Spleen (tissue), 11 donors: ENCODE measurements around the gene PAPPA. TPM values are rescaled to one million over a fixed set of nuclear protein-coding genes. Genes with fewer than 3 reads are reported as not detected.

Experiments used
- DNase-seq: peaks from one replicate; pipeline ENCODE4 v3.0.0-alpha.2; 2020
- H3K27ac ChIP-seq, 8 donors: fragments of 200-600 bp; sonication (generic) in 7 of 8; 1 replicate in 4 of 8; 2 replicates in 4 of 8; pipeline versions ENCODE4 v1.5.0 to v1.8.0; 2016 to 2021; ENCODE audit warnings: inconsistent platforms in 4 of 8, mild to moderate bottlenecking in 4 of 8, moderate library complexity in 1 of 8
- H3K27me3 ChIP-seq, 7 donors: fragments of 200-600 bp; sonication (generic) in 6 of 7; replicated peaks in 1 of 7; 1 replicate in 4 of 7; 2 replicates in 3 of 7; pipeline versions ENCODE4 v1.5.0 to v1.8.0; 2016 to 2021; ENCODE audit warnings: inconsistent platforms in 3 of 7, mild to moderate bottlenecking in 1 of 7
- H3K36me3 ChIP-seq, 6 donors: fragments of 200-600 bp; sonication (generic) in 5 of 6; 1 replicate in 4 of 6; 2 replicates in 2 of 6; pipeline versions ENCODE4 v1.5.0 to v1.8.0; 2016 to 2021; ENCODE audit warnings: inconsistent platforms in 2 of 6
- H3K4me1 ChIP-seq, 6 donors: fragments of 200-600 bp; sonication (generic) in 5 of 6; 1 replicate in 3 of 6; 2 replicates in 3 of 6; pipeline versions ENCODE4 v1.5.0 to v1.8.0; 2016 to 2021; ENCODE audit warnings: inconsistent platforms in 3 of 6
- H3K4me3 ChIP-seq, 8 donors: fragments of 200-600 bp; sonication (generic) in 7 of 8; 1 replicate in 4 of 8; 2 replicates in 4 of 8; pipeline versions ENCODE4 v1.5.0 to v1.8.0; 2016 to 2021; ENCODE audit warnings: inconsistent platforms in 4 of 8, mild to moderate bottlenecking in 4 of 8, moderate library complexity in 2 of 8
- H3K9me3 ChIP-seq, 8 donors: fragments of 200-600 bp; sonication (generic) in 7 of 8; 1 replicate in 4 of 8; 2 replicates in 4 of 8; pipeline versions ENCODE4 v1.5.0 to v1.8.0; 2016 to 2021; ENCODE audit warnings: inconsistent platforms in 4 of 8
- POLR2A ChIP-seq, 3 donors: fragments of 450-650 bp; IDR thresholded peaks; one replicate each; pipeline ENCODE4 v1.5.1; 2017; ENCODE audit warnings: antibody characterized with exemption in 3 of 3, mild to moderate bottlenecking in 1 of 3
- POLR2AphosphoS5 ChIP-seq, 3 donors: sonication (generic); formaldehyde crosslinking; IDR thresholded peaks; one replicate each; pipeline ENCODE4 v1.5.1; 2017; ENCODE audit warnings: antibody characterized with exemption in 3 of 3
- WGBS, 5 donors: extraction: QIAGEN DNeasy Blood & Tissue Kit in 3 of 5; methylation state at CpG; one replicate each; pipeline versions ENCODE4 v1.1.5 to v1.1.7; 2013 to 2018; 5-methylcytosine and 5-hydroxymethylcytosine counted together
- intact Hi-C: fragments of 100-400 bp; cut with DNase I; formaldehyde crosslinking; loops from one replicate; pipeline ENCODE4 v1.15.0; 2023; ENCODE audit warnings: low total_unique reads
- polyA plus RNA-seq, 3 donors: library from polyadenylated mRNA; stranded (reverse); fragments of 200-250 nt; gene quantifications; one replicate each; pipeline ENCODE4 v1.2.1, GENCODE V29; 2013
- total RNA-seq, 7 donors: library from RNA; depleted of rRNA in 3 of 7; stranded (reverse); fragments of >200 nt in 3 of 7; fragmentation: NEBNext Ultra II Directional in 4 of 7; extraction: Animal tissue kit (Norgen Biotek cat#: 25700) in 4 of 7; gene quantifications; one replicate each; pipeline versions ENCODE4 v1.1.0 to v1.2.1, GENCODE V29; 2016 to 2021
- TF ChIP-seq, protein P1 (sequence below), 11 experiments: fragments of 200-600 bp in 7 of 11; fragments of 450-650 bp in 4 of 11; sonication (generic) in 4 of 11; IDR thresholded peaks in 8 of 11; conservative IDR thresholded peaks in 3 of 11; 1 replicate in 7 of 11; 2 replicates in 4 of 11; pipeline versions ENCODE4 v1.4.0 to v1.8.0; 2016 to 2021; ENCODE audit warnings: antibody characterized with exemption in 11 of 11, inconsistent platforms in 4 of 11, mild to moderate bottlenecking in 1 of 11
- donor health status: healthy with polysubstance abuse.
- donor health status: DM: no; HTN: no; CAD: no; lungs with moderate emphysema.
- donor health status: DM: no; HTN: no; CAD: no.
- donor health status: Bipolar disorder and iron deficiency.
- donor health status: healthy.
- donor health status: DM: no; HTN: no; CAD: no.
- donor health status: DM: yes; HTN: yes; CAD: no.

PAPPA gene
- total and polyA plus RNA-seq, 10 donors: 0.13 to 1.4 (median 0.45) TPM

DNA sequence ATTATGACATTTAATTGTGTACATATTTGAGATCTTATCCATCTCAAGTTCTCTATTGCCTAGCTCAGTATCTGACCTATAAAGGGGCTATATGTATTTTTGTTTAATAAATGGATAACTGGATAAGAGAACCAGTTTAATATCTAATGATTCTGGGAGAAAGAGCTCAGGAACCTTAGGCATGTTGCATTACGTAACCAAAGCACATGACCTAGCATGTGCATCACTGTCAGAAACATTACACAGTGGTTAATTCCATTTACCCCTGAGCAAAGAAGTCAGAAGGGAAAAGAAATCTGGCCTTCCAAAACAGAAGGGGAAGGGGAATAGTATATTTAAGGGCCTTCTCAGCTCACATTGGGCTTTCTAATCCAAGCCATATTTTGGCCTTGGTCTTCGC lies 12.3 kb downstream of the PAPPA start:
- peaks cover 0 to 4% (median 0%) of the 10 kb centered on the region in 7 donors for H3K27me3 ChIP-seq
- TF ChIP-seq POLR2A (IDR thresholded peaks at IDR 0.05): no peak
- TF ChIP-seq, protein P1, sequence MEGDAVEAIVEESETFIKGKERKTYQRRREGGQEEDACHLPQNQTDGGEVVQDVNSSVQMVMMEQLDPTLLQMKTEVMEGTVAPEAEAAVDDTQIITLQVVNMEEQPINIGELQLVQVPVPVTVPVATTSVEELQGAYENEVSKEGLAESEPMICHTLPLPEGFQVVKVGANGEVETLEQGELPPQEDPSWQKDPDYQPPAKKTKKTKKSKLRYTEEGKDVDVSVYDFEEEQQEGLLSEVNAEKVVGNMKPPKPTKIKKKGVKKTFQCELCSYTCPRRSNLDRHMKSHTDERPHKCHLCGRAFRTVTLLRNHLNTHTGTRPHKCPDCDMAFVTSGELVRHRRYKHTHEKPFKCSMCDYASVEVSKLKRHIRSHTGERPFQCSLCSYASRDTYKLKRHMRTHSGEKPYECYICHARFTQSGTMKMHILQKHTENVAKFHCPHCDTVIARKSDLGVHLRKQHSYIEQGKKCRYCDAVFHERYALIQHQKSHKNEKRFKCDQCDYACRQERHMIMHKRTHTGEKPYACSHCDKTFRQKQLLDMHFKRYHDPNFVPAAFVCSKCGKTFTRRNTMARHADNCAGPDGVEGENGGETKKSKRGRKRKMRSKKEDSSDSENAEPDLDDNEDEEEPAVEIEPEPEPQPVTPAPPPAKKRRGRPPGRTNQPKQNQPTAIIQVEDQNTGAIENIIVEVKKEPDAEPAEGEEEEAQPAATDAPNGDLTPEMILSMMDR (IDR thresholded peaks at IDR 0.05 in 8 of 11, conservative IDR thresholded peaks at IDR 0.05 in 3 of 11): no peak
- no peak for TF ChIP-seq POLR2AphosphoS5 (IDR thresholded peaks at IDR 0.05)
- WGBS, 5 donors: 75 to 86% (median 79%) methylated on average over 2 of the region's 2 CpGs
- no peaks in the 10 kb centered on the region for H3K4me1 ChIP-seq
- H3K9me3 ChIP-seq: no peaks in the 10 kb centered on the region
- intact Hi-C loops: no loop called here
- no peak overlapping the region for H3K27ac ChIP-seq
- H3K36me3 ChIP-seq: no peaks in the 10 kb centered on the region
- no peak for DNase-seq
- no peak overlapping the region for H3K4me3 ChIP-seq

- no peaks in the 10 kb centered on the region for H3K9me3 ChIP-seq
- no peak for DNase-seq
- WGBS, 5 donors: 90 to 92% (median 91%) methylated on average over 1 of the region's 1 CpG
- H3K36me3 ChIP-seq: no peaks in the 10 kb centered on the region
- no peak overlapping the region for H3K4me3 ChIP-seq
- H3K4me1 ChIP-seq: no peaks in the 10 kb centered on the region
- TF ChIP-seq, protein P1 (IDR thresholded peaks at IDR 0.05 in 8 of 11, conservative IDR thresholded peaks at IDR 0.05 in 3 of 11): no peak
- TF ChIP-seq POLR2A (IDR thresholded peaks at IDR 0.05): no peak
- no peak for TF ChIP-seq POLR2AphosphoS5 (IDR thresholded peaks at IDR 0.05)
- intact Hi-C loops: no loop called here
- H3K27ac ChIP-seq: no peak overlapping the region
- no peaks in the 10 kb centered on the region for H3K27me3 ChIP-seq
These were observed 13.1 kb downstream of the PAPPA start for GRCh38 chr9:116166713-116167112.

GRCh38 chr9:116168231-116168630 lies 14.6 kb downstream of the PAPPA start:
- DNase-seq: no peak
- H3K9me3 ChIP-seq: no peaks in the 10 kb centered on the region
- no peaks in the 10 kb centered on the region for H3K27me3 ChIP-seq
- intact Hi-C loops: no loop called here
- H3K4me3 ChIP-seq: no peak overlapping the region
- H3K36me3 ChIP-seq: no peaks in the 10 kb centered on the region
- H3K4me1 ChIP-seq: no peaks in the 10 kb centered on the region
- no peak overlapping the region for H3K27ac ChIP-seq
- no peak for TF ChIP-seq POLR2AphosphoS5 (IDR thresholded peaks at IDR 0.05)
- TF ChIP-seq POLR2A (IDR thresholded peaks at IDR 0.05): no peak
- TF ChIP-seq, protein P1 (IDR thresholded peaks at IDR 0.05 in 8 of 11, conservative IDR thresholded peaks at IDR 0.05 in 3 of 11): no peak

DNA sequence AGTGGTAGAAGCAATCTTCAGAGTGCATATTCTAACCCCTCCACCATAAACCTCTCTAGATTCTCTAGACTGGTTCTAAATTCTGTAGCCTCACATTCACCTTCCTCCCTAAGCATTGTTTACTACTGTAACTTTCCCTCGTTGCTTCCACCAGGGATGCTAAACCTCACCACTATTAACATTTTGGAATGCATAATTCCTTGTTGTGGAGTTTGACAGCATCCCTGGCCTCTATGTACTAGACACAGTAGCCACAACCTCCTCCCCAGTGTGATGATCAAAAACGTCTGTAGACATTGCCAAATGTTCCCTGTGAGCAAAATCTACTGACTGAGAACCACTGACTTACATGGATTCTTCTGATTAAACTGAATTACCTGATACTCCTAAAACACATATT lies 18.6 kb downstream of the PAPPA start:
- Histone ChIP-seq H3K4me3 (no peak overlapping the region), H3K9me3 (no peaks in the 10 kb centered on the region), H3K4me1 (no peaks in the 10 kb centered on the region), H3K36me3 (no peaks in the 10 kb centered on the region), H3K27ac (no peak overlapping the region), H3K27me3 (peaks cover 0 to 8% (median 0%) of the 10 kb centered on the region in 7 donors)
- intact Hi-C loops: no loop called here
- WGBS, 5 donors: 41 to 48% (median 48%) methylated on average over 2 of the region's 2 CpGs
- TF ChIP-seq, protein P1 (IDR thresholded peaks at IDR 0.05 in 8 of 11, conservative IDR thresholded peaks at IDR 0.05 in 3 of 11): no peak
- no peak for TF ChIP-seq POLR2A (IDR thresholded peaks at IDR 0.05)
- TF ChIP-seq POLR2AphosphoS5 (IDR thresholded peaks at IDR 0.05): no peak
- DNase-seq: no peak
